ENCODE data around the gene MAZ. TPM values are rescaled to one million over a fixed set of nuclear protein-coding genes. Genes with fewer than 3 reads are reported as not detected.
"Not testable (repeated sequence)": the region's sequence is repeated elsewhere in the genome, so short reads cannot be mapped to it uniquely, and the experiment has no call there.

The MAZ gene
- total RNA-seq, 1 experiment from 2014 or later = 256 TPM

DNA sequence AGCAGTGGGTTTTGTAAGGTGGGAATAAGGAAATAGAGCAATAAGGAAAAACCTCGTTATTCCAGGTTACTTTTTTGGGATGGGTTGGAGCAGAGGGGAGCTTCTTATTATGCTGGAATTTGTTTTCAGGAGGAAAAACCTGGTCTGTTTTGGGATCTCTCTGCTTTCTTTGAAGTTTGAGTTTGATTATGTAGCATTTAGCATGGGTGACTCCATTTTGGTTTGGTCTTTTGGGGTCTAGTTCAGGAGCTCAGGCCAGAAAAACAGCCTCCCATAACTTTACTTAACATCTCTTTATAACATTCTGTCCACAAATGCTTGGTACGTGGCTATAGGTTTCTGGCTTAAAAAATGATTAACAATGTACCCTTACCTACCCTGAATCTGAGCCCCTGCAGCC lies 36.8 kb upstream of the MAZ start:
- H2AFZ ChIP-seq (ENCODE audit: low read depth, low read length, poor library complexity, severe bottlenecking) = no peak overlapping the region
- H3K4me2 ChIP-seq (ENCODE audit: low read length) = no peak overlapping the region
- no peaks in the 10 kb centered on the region for H3K36me3 ChIP-seq (ENCODE audit: control insufficient read depth in 1 of 2, insufficient read depth in 2 of 2, low read length in 2 of 2)
- H3K9ac ChIP-seq (ENCODE audit: low read length) = no peak overlapping the region
- no peak overlapping the region for H3K27ac ChIP-seq (ENCODE audit: low read depth, low read length)
- peaks cover 14 to 18% of the 10 kb centered on the region in 2 experiments for H3K4me1 ChIP-seq (ENCODE audit: control insufficient read depth in 1 of 2, insufficient read depth in 2 of 2, low read length in 2 of 2)
- H3K9me3 ChIP-seq (ENCODE audit: control insufficient read depth in 1 of 2, insufficient read depth in 1 of 2, low read depth in 1 of 2, low read length in 2 of 2) = no peaks in the 10 kb centered on the region
- H3K27me3 ChIP-seq (ENCODE audit: insufficient read depth, low read length) = no peaks in the 10 kb centered on the region
- intact Hi-C loops (cut with micrococcal nuclease) = no loop called here
- H3K79me2 ChIP-seq (ENCODE audit: insufficient read depth, low read length) = no peaks in the 10 kb centered on the region
- no peak for DNase-seq (ENCODE audit: low read depth, low spot score)
- POLR2A ChIA-PET = interaction anchor here (0.6 kb wide), 1 partner anchor 17 kb away, joined by 4 read pairs; no protein-coding TSS in a partner anchor
- CTCF ChIA-PET = interaction anchor here (1.1 kb wide), 1 partner anchor 40 kb away, joined by 3 read pairs; no protein-coding TSS in a partner anchor
- no peaks in the 10 kb centered on the region for H4K20me1 ChIP-seq (ENCODE audit: insufficient read depth)
- BruUV-seq (replicated peaks) = no TSS peak
- TF ChIP-seq, protein P1, sequence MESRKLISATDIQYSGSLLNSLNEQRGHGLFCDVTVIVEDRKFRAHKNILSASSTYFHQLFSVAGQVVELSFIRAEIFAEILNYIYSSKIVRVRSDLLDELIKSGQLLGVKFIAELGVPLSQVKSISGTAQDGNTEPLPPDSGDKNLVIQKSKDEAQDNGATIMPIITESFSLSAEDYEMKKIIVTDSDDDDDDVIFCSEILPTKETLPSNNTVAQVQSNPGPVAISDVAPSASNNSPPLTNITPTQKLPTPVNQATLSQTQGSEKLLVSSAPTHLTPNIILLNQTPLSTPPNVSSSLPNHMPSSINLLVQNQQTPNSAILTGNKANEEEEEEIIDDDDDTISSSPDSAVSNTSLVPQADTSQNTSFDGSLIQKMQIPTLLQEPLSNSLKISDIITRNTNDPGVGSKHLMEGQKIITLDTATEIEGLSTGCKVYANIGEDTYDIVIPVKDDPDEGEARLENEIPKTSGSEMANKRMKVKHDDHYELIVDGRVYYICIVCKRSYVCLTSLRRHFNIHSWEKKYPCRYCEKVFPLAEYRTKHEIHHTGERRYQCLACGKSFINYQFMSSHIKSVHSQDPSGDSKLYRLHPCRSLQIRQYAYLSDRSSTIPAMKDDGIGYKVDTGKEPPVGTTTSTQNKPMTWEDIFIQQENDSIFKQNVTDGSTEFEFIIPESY (IDR thresholded peaks at IDR 0.05; ENCODE audit: extremely low read depth, insufficient replicate concordance, low read length) = no peak
- TF ChIP-seq RAD21 (IDR thresholded peaks at IDR 0.05; ENCODE audit: low read depth) (no peak), ELF1 (IDR thresholded peaks at IDR 0.05; ENCODE audit: borderline replicate concordance, low read depth) (no peak)
- H3K9me2 ChIP-seq (ENCODE audit: insufficient read depth) = no peaks in the 10 kb centered on the region
- RAD21 ChIA-PET (ENCODE audit: low non-redundant PET in 1 of 2, low total read pairs in 2 of 2, uncharacterized antibody in 2 of 2, unreplicated experiment in 2 of 2) = no interaction called here
- H3K4me3 ChIP-seq (replicated peaks in 1 of 2; ENCODE audit: low read depth in 1 of 2, low read length in 2 of 2) = no peak overlapping the region
- ATAC-seq = no peak

DNA sequence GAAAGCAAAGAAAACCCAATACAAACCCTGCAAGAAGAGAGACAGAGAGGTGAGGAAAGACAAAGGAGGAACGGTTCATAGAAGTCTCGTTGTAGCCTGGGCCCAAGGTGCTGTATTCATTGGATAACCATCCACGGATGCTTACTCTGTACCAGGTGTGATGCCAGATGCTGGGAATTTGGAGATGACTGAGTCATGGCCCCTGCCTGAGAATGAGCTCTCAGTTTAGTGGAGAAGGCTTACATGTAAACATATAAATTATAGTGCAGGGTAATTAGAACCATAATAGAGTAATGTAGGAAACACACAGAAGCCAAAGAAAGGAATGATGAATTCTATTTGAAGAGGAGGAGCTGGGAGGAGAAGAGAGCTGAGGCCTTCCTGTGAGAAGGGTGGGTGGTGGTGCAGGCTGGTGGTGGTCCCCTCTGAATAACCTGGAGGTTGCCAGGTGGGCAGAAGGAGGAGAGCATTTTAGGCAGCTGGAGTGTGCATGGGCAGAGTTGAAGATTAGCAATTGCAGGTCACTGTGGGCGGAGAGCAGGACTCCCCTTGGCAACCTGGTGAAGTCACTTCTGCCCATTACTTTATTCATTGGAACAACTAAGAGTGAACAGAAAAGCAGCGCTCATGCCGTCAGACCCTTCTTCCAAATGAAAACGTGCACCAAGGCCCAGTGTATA lies 35.9 kb upstream of the MAZ start:
- RAD21 ChIA-PET (ENCODE audit: low non-redundant PET in 1 of 2, low total read pairs in 2 of 2, uncharacterized antibody in 2 of 2, unreplicated experiment in 2 of 2) = no interaction called here
- no peak overlapping the region for H3K4me3 ChIP-seq (replicated peaks in 1 of 2; ENCODE audit: low read depth in 1 of 2, low read length in 2 of 2)
- H2AFZ ChIP-seq (ENCODE audit: low read depth, low read length, poor library complexity, severe bottlenecking) = no peak overlapping the region
- POLR2A ChIA-PET = no interaction called here
- no peak overlapping the region for H3K4me2 ChIP-seq (ENCODE audit: low read length)
- no peaks in the 10 kb centered on the region for H3K9me2 ChIP-seq (ENCODE audit: insufficient read depth)
- DNase-seq (ENCODE audit: low read depth, low spot score) (no peak), ATAC-seq (no peak)
- CTCF ChIA-PET = no interaction called here
- H3K4me1 ChIP-seq (ENCODE audit: control insufficient read depth in 1 of 2, insufficient read depth in 2 of 2, low read length in 2 of 2) = peaks cover 7 to 10% of the 10 kb centered on the region in 2 experiments
- no peak overlapping the region for H3K27ac ChIP-seq (ENCODE audit: low read depth, low read length)
- no peaks in the 10 kb centered on the region for H3K27me3 ChIP-seq (ENCODE audit: insufficient read depth, low read length)
- no peaks in the 10 kb centered on the region for H3K36me3 ChIP-seq (ENCODE audit: control insufficient read depth in 1 of 2, insufficient read depth in 2 of 2, low read length in 2 of 2)
- TF ChIP-seq CBX3 (IDR thresholded peaks at IDR 0.05; ENCODE audit: low read depth) = no peak
- no peak for TF ChIP-seq CEBPB (IDR thresholded peaks at IDR 0.05; ENCODE audit: low read depth)
- no peak for TF ChIP-seq TCF7L2 (IDR thresholded peaks at IDR 0.05; ENCODE audit: borderline replicate concordance, extremely low read depth, insufficient read depth, insufficient read length)
- TF ChIP-seq SP1 (IDR thresholded peaks at IDR 0.05; ENCODE audit: low read depth) = no peak
- TF ChIP-seq POLR2AphosphoS5 (IDR thresholded peaks at IDR 0.05; ENCODE audit: low read depth, low read length) = no peak
- no peak for TF ChIP-seq ELF1 (IDR thresholded peaks at IDR 0.05; ENCODE audit: borderline replicate concordance, low read depth)
- H4K20me1 ChIP-seq (ENCODE audit: insufficient read depth) = no peaks in the 10 kb centered on the region
- no TSS peak for BruUV-seq (replicated peaks)
- intact Hi-C loops (cut with micrococcal nuclease) = no loop called here
- H3K79me2 ChIP-seq (ENCODE audit: insufficient read depth, low read length) = no peaks in the 10 kb centered on the region
- no peak overlapping the region for H3K9ac ChIP-seq (ENCODE audit: low read length)
- no peaks in the 10 kb centered on the region for H3K9me3 ChIP-seq (ENCODE audit: control insufficient read depth in 1 of 2, insufficient read depth in 1 of 2, low read depth in 1 of 2, low read length in 2 of 2)

DNA sequence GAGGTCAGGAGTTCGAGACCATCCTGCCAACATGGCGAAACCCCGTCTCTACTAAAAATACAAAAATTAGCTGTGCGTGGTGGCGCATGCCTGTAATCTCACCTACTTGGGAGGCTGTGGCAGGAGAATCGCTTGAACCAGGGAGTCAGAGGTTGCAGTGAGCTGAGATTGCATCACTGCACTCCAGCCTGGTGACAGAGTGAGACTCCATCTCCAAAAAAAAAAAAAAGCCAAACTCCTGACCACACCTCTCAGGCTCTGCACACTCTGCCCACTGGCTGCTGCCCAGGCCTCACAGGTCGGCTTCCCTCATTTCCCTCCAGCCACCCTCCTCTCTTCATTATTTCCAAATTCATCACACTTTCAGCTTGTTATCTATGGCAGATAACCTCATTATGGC lies 34.0 kb upstream of the MAZ start:
- intact Hi-C loops (cut with micrococcal nuclease); H4K20me1 ChIP-seq (ENCODE audit: insufficient read depth); H3K9me3 ChIP-seq (ENCODE audit: control insufficient read depth in 1 of 2, insufficient read depth in 1 of 2, low read depth in 1 of 2, low read length in 2 of 2); H3K36me3 ChIP-seq (ENCODE audit: control insufficient read depth in 1 of 2, insufficient read depth in 2 of 2, low read length in 2 of 2); POLR2A ChIA-PET; RAD21 ChIA-PET (ENCODE audit: low non-redundant PET in 1 of 2, low total read pairs in 2 of 2, uncharacterized antibody in 2 of 2, unreplicated experiment in 2 of 2); H3K4me1 ChIP-seq (ENCODE audit: control insufficient read depth in 1 of 2, insufficient read depth in 2 of 2, low read length in 2 of 2); H3K27ac ChIP-seq (ENCODE audit: low read depth, low read length); CTCF ChIA-PET; H3K9ac ChIP-seq (ENCODE audit: low read length); H3K4me2 ChIP-seq (ENCODE audit: low read length); H2AFZ ChIP-seq (ENCODE audit: low read depth, low read length, poor library complexity, severe bottlenecking); H3K4me3 ChIP-seq (replicated peaks in 1 of 2; ENCODE audit: low read depth in 1 of 2, low read length in 2 of 2); H3K9me2 ChIP-seq (ENCODE audit: insufficient read depth); ATAC-seq; DNase-seq (ENCODE audit: low read depth, low spot score); H3K79me2 ChIP-seq (ENCODE audit: insufficient read depth, low read length); BruUV-seq (replicated peaks); H3K27me3 ChIP-seq (ENCODE audit: insufficient read depth, low read length): not testable (repeated sequence)
